Loucy (cell line): ENCODE measurements around the gene ARHGEF12.

Experiments
- H2AFZ ChIP-seq: fragments of 200-600 bp; sonication (generic); 2 replicates; pipeline ENCODE4 v1.6.0; 2016; ENCODE audit warnings: antibody characterized with exemption, mild to moderate bottlenecking, low read length, moderate library complexity
- H3F3A ChIP-seq: fragments of 200-600 bp; 2 replicates; pipeline ENCODE4 v1.6.0; 2016; ENCODE audit warnings: antibody characterized with exemption, low read depth, mild to moderate bottlenecking
- H3K27me3 ChIP-seq: fragments of 200-600 bp; sonication (generic); 2 replicates; pipeline ENCODE4 v1.6.1; 2014; ENCODE audit warnings: low read length, mild to moderate bottlenecking; ENCODE audit not compliant: insufficient read depth, poor library complexity, severe bottlenecking
- H3K36me3 ChIP-seq: fragments of 200-600 bp; sonication (generic); 2 replicates; pipeline ENCODE4 v1.6.1; 2016; ENCODE audit warnings: low read length; ENCODE audit not compliant: insufficient read depth
- H3K4me1 ChIP-seq: fragments of 200-600 bp; sonication (generic); 2 replicates; pipeline ENCODE4 v1.5.1; 2014; ENCODE audit warnings: low read length, mild to moderate bottlenecking; ENCODE audit not compliant: insufficient read depth, poor library complexity, severe bottlenecking
- H3K4me2 ChIP-seq: fragments of 200-600 bp; sonication (generic); 2 replicates; pipeline ENCODE4 v1.6.0; 2014; ENCODE audit warnings: antibody characterized with exemption, low read length, low read depth, mild to moderate bottlenecking; ENCODE audit not compliant: poor library complexity, severe bottlenecking
- H3K4me3 ChIP-seq: fragments of 200-600 bp; sonication (generic); 2 replicates; pipeline ENCODE4 v1.5.1; 2014; ENCODE audit warnings: low read length, mild to moderate bottlenecking, mixed read lengths; ENCODE audit not compliant: poor library complexity, severe bottlenecking
- H3K79me2 ChIP-seq: fragments of 200-600 bp; sonication (generic); 2 replicates; pipeline ENCODE4 v1.6.1; 2014; ENCODE audit warnings: low read length; ENCODE audit not compliant: insufficient read depth
- H3K9ac ChIP-seq: fragments of 200-600 bp; sonication (generic); 2 replicates; pipeline ENCODE4 v1.6.0; 2014; ENCODE audit warnings: mild to moderate bottlenecking, low read depth, low read length, moderate library complexity; ENCODE audit not compliant: poor library complexity, severe bottlenecking
- H3K9me2 ChIP-seq: fragments of 200-600 bp; sonication (generic); replicated peaks from 2 replicates; pipeline ENCODE4 v1.6.1; 2016; ENCODE audit warnings: low read depth, low read length, mixed read lengths
- H3K9me3 ChIP-seq: fragments of 200-600 bp; sonication (generic); 2 replicates; pipeline ENCODE4 v1.6.1; 2014; ENCODE audit warnings: mild to moderate bottlenecking, antibody characterized with exemption, low read length, low read depth; ENCODE audit not compliant: insufficient read depth
- H4K20me1 ChIP-seq: fragments of 200-600 bp; sonication (generic); 2 replicates; pipeline ENCODE4 v1.6.0; 2014; ENCODE audit warnings: antibody characterized with exemption, low read length, mild to moderate bottlenecking; ENCODE audit not compliant: insufficient read depth, poor library complexity, severe bottlenecking
- CTCF ChIP-seq: fragments of 200-600 bp; sonication (generic); conservative IDR thresholded peaks from 2 replicates; pipeline ENCODE4 v1.5.1; 2014; ENCODE audit warnings: mild to moderate bottlenecking, antibody characterized with exemption, low read length
- EZH2phosphoT487 ChIP-seq: fragments of 200-600 bp; IDR thresholded peaks from 2 replicates; pipeline ENCODE4 v1.6.1; 2018; ENCODE audit warnings: antibody characterized with exemption, mild to moderate bottlenecking, moderate library complexity, borderline replicate concordance

ARHGEF12 gene

DNA sequence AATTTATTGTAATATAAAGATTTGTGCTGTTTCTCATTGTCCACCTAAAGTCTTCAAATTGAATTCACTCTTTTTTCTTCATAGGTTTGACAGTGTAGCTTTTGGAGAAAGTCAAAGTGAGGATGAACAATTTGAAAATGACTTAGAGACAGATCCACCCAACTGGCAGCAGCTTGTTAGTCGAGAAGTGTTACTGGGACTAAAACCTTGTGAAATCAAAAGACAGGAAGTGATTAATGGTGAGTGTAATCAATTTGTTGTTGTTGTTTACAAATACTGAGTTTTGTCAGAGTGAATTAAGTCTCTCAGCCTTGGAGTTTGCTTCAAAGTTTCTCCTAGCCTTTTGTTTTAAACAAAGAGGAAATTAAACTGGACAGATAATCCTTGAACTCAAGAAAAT is 121.8 kb downstream of the ARHGEF12 start:
- H3K27me3 ChIP-seq: no peaks in the 10 kb centered on the region
- H2AFZ ChIP-seq: no peak overlapping the region
- no peaks in the 10 kb centered on the region for H3K4me1 ChIP-seq
- H3K9me2 ChIP-seq: no peaks in the 10 kb centered on the region
- H4K20me1 ChIP-seq: no peaks in the 10 kb centered on the region
- H3K4me3 ChIP-seq: no peak overlapping the region
- H3F3A ChIP-seq: no peaks in the 10 kb centered on the region
- no peak overlapping the region for H3K4me2 ChIP-seq
- no peak overlapping the region for H3K9ac ChIP-seq
- H3K79me2 ChIP-seq: no peaks in the 10 kb centered on the region
- no peaks in the 10 kb centered on the region for H3K36me3 ChIP-seq
- TF ChIP-seq CTCF: no peak
- TF ChIP-seq EZH2phosphoT487: no peak
- no peaks in the 10 kb centered on the region for H3K9me3 ChIP-seq

GRCh38 chr11:120462825-120463224 is 126.6 kb downstream of the ARHGEF12 start:
- H3K36me3 ChIP-seq: no peaks in the 10 kb centered on the region
- no peaks in the 10 kb centered on the region for H3K4me1 ChIP-seq
- no peaks in the 10 kb centered on the region for H3F3A ChIP-seq
- H2AFZ ChIP-seq: no peak overlapping the region
- no peaks in the 10 kb centered on the region for H3K9me2 ChIP-seq
- no peak overlapping the region for H3K4me3 ChIP-seq
- no peak for TF ChIP-seq CTCF
- TF ChIP-seq EZH2phosphoT487: no peak
- no peaks in the 10 kb centered on the region for H4K20me1 ChIP-seq
- no peak overlapping the region for H3K9ac ChIP-seq
- H3K9me3 ChIP-seq: no peaks in the 10 kb centered on the region
- H3K4me2 ChIP-seq: no peak overlapping the region
- H3K79me2 ChIP-seq: no peaks in the 10 kb centered on the region
- no peaks in the 10 kb centered on the region for H3K27me3 ChIP-seq

DNA sequence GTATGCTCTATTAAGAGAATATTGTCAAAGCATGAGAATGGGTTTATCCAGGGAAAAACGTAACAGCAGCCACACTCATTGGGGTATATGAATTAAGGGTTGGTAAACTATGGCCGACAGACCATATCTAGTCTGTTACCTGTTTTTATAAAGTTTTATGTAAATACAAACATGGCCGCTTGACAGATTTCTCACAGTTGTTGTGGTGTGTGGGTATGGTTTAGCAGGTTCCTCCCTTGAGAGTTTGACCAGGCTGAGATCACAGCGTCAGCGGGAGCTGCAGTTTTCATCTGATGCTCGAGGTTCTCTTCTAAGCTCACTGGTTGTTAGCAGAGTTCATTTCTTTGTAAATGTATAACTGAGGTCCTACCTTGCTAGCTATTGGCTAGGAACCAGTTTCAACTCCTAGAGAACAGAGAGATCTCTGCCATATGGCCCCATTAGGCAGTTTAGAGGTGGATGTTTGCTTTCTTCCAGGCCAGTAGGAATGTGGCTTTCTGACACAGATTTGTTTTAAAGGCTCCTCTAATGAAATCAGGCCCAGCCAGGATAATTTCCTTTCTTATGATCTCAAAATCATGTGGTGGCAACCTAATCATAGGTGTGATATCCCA is 129.8 kb downstream of the ARHGEF12 start:
- H3K27me3 ChIP-seq: peaks cover 5% of the 10 kb centered on the region
- no peaks in the 10 kb centered on the region for H3K79me2 ChIP-seq
- H3K9me2 ChIP-seq: no peaks in the 10 kb centered on the region
- H2AFZ ChIP-seq: no peak overlapping the region
- H4K20me1 ChIP-seq: no peaks in the 10 kb centered on the region
- H3K9ac ChIP-seq: no peak overlapping the region
- no peaks in the 10 kb centered on the region for H3K4me1 ChIP-seq
- H3K9me3 ChIP-seq: no peaks in the 10 kb centered on the region
- TF ChIP-seq CTCF (no peak), EZH2phosphoT487 (no peak)
- no peak overlapping the region for H3K4me2 ChIP-seq
- no peak overlapping the region for H3K4me3 ChIP-seq
- no peaks in the 10 kb centered on the region for H3K36me3 ChIP-seq
- H3F3A ChIP-seq: no peaks in the 10 kb centered on the region
